Tibial nerve (tissue), 3 donors: ENCODE data around the gene TPK1.

Source experiments
- CTCF ChIP-seq, 5 experiments: fragments of 200-600 bp in 3 of 5; fragments of 450-650 bp in 2 of 5; sonication (generic) in 3 of 5; IDR thresholded peaks; one replicate each; pipeline ENCODE4 v1.5.1; 2016 to 2019; ENCODE audit warnings: antibody characterized with exemption in 5 of 5, mild to moderate bottlenecking in 3 of 5, moderate library complexity in 2 of 5
- POLR2A ChIP-seq, 2 donors: fragments of 450-650 bp; IDR thresholded peaks; one replicate each; pipeline ENCODE4 v1.6.1; 2017; ENCODE audit warnings: antibody characterized with exemption in 2 of 2, mild to moderate bottlenecking in 2 of 2, moderate library complexity in 2 of 2

DNA sequence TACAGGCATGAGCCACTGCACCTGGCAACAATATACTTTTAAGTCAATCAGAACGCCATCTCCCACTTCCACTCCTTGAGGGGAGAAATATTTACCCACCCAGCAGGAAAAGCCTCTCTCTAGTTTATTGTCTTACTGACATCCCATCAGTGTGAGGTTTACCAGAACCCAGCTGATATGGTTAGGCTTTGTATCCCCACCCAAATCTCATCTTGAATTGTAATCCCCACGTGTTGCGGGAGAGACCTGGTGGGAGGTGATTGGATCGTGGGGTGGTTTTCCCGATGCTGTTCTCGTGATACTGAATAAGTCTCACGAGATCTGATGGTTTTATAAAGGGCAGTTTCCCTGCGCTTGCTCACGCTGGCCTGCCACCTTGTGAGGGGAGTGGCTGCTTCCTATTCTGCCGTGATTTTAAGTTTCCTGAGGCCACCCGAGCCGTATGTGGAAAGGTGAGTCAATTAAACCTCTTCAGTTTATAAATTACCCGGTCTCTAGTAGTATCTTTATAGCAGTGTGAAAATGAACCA is 37.5 kb upstream of the TPK1 start:
- TF ChIP-seq CTCF (IDR thresholded peaks at IDR 0.05), result no peak
- TF ChIP-seq POLR2A (IDR thresholded peaks at IDR 0.05), result no peak
